Stomach smooth muscle (tissue), 2 donors: ENCODE results near the gene PLGLB1.
"Not testable (repeated sequence)": the region's sequence is repeated elsewhere in the genome, so short reads cannot be mapped to it uniquely, and the experiment has no call there.

ENCODE experiments used
- H3K27ac ChIP-seq: one replicate; pipeline ENCODE4 v1.7.0; 2013; ENCODE audit warnings: mild to moderate bottlenecking, low read length, inconsistent platforms
- H3K27me3 ChIP-seq, 2 donors: one replicate each; pipeline ENCODE4 v1.7.0; 2013; ENCODE audit warnings: low read length in 2 of 2; ENCODE audit not compliant: insufficient read depth in 2 of 2, control insufficient read depth in 1 of 2
- H3K36me3 ChIP-seq, 2 donors: one replicate each; pipeline ENCODE4 v1.7.0; 2013; ENCODE audit warnings: low read length in 2 of 2; ENCODE audit not compliant: control insufficient read depth in 2 of 2, insufficient read depth in 2 of 2
- H3K4me1 ChIP-seq: one replicate; pipeline ENCODE4 v1.7.0; 2013; ENCODE audit warnings: low read length; ENCODE audit not compliant: control insufficient read depth, insufficient read depth
- H3K4me3 ChIP-seq, 2 donors: one replicate each; pipeline ENCODE4 v1.7.0; 2013; ENCODE audit warnings: low read length in 2 of 2
- H3K9ac ChIP-seq, 2 donors: one replicate each; pipeline ENCODE4 v1.7.0; 2013; ENCODE audit warnings: low read length in 2 of 2, mild to moderate bottlenecking in 1 of 2
- H3K9me3 ChIP-seq, 2 donors: one replicate each; pipeline ENCODE4 v1.7.0; 2013; ENCODE audit warnings: low read length in 2 of 2; ENCODE audit not compliant: control insufficient read depth in 2 of 2
- donor health status: healthy.
- donor health status: Pancreatic carcinoma.

The PLGLB1 gene

GRCh38 chr2:87021744-87022143 lies at the start of gene PLGLB1:
TSS of gene PLGLB1 (minus strand) at chr2:87021844. CDS start at chr2:87021783, 61 bp downstream.
- H3K27me3 ChIP-seq, H3K36me3 ChIP-seq, H3K9me3 ChIP-seq, H3K9ac ChIP-seq, H3K4me1 ChIP-seq, H3K27ac ChIP-seq, H3K4me3 ChIP-seq: not testable (repeated sequence)

GRCh38 chr2:87064305-87064704 lies 42.7 kb upstream of the PLGLB1 start:
- H3K4me1 ChIP-seq, H3K9ac ChIP-seq, H3K27me3 ChIP-seq, H3K4me3 ChIP-seq, H3K27ac ChIP-seq, H3K36me3 ChIP-seq, H3K9me3 ChIP-seq: not testable (repeated sequence)

GRCh38 chr2:87063431-87063830 lies 41.8 kb upstream of the PLGLB1 start:
- not testable (repeated sequence) for H3K9ac ChIP-seq, H3K4me3 ChIP-seq, H3K4me1 ChIP-seq, H3K36me3 ChIP-seq, H3K27ac ChIP-seq, H3K9me3 ChIP-seq, H3K27me3 ChIP-seq

- not testable (repeated sequence) for H3K4me1 ChIP-seq, H3K9me3 ChIP-seq
Measured at GRCh38 chr2:87061519-87061918, 39.9 kb upstream of the PLGLB1 start.

GRCh38 chr2:87057606-87058005 lies 36.0 kb upstream of the PLGLB1 start:
- H3K27ac ChIP-seq, H3K9ac ChIP-seq, H3K36me3 ChIP-seq, H3K27me3 ChIP-seq, H3K4me1 ChIP-seq, H3K9me3 ChIP-seq, H3K4me3 ChIP-seq: not testable (repeated sequence)

More at GRCh38 chr2:87061519-87061918, 39.9 kb upstream of the PLGLB1 start:
- H3K27ac ChIP-seq, H3K27me3 ChIP-seq, H3K9ac ChIP-seq, H3K4me3 ChIP-seq, H3K36me3 ChIP-seq: not testable (repeated sequence)

- not testable (repeated sequence) for H3K4me3 ChIP-seq, H3K36me3 ChIP-seq, H3K9me3 ChIP-seq, H3K9ac ChIP-seq, H3K27ac ChIP-seq, H3K27me3 ChIP-seq, H3K4me1 ChIP-seq
Measured at GRCh38 chr2:87056843-87057242, 35.2 kb upstream of the PLGLB1 start.

GRCh38 chr2:87056435-87056834 lies 34.8 kb upstream of the PLGLB1 start:
- H3K27me3 ChIP-seq, H3K27ac ChIP-seq, H3K9ac ChIP-seq, H3K9me3 ChIP-seq, H3K4me3 ChIP-seq, H3K4me1 ChIP-seq, H3K36me3 ChIP-seq: not testable (repeated sequence)

GRCh38 chr2:87054375-87054774 lies 32.7 kb upstream of the PLGLB1 start:
- H3K27ac ChIP-seq, H3K36me3 ChIP-seq, H3K9ac ChIP-seq, H3K27me3 ChIP-seq, H3K4me1 ChIP-seq, H3K9me3 ChIP-seq, H3K4me3 ChIP-seq: not testable (repeated sequence)

- not testable (repeated sequence) for H3K36me3 ChIP-seq, H3K27ac ChIP-seq, H3K9me3 ChIP-seq, H3K4me3 ChIP-seq, H3K9ac ChIP-seq, H3K4me1 ChIP-seq, H3K27me3 ChIP-seq
Measured at GRCh38 chr2:87041321-87041978, 19.8 kb upstream of the PLGLB1 start.

GRCh38 chr2:87028607-87029006 lies 7.0 kb upstream of the PLGLB1 start:
- not testable (repeated sequence) for H3K4me1 ChIP-seq, H3K9ac ChIP-seq, H3K4me3 ChIP-seq, H3K36me3 ChIP-seq, H3K27me3 ChIP-seq, H3K9me3 ChIP-seq, H3K27ac ChIP-seq

- not testable (repeated sequence) for H3K9ac ChIP-seq, H3K4me3 ChIP-seq, H3K36me3 ChIP-seq, H3K27me3 ChIP-seq, H3K27ac ChIP-seq, H3K4me1 ChIP-seq, H3K9me3 ChIP-seq
Measured at GRCh38 chr2:87026816-87027215, 5.2 kb upstream of the PLGLB1 start.
